Heart left ventricle (tissue), 16 donors: ENCODE results near the gene ZNF41. TPM values are rescaled to one million over a fixed set of nuclear protein-coding genes. Genes with fewer than 3 reads are reported as not detected.
"Not testable (repeated sequence)": the region's sequence is repeated elsewhere in the genome, so short reads cannot be mapped to it uniquely, and the experiment has no call there.

Experiments used
- ATAC-seq, 4 donors: fragments of 200-7000 bp; cut with Tn5 transposase; one replicate each; pipeline ENCODE4 v1.9.1; 2020 to 2022; ENCODE audit warnings: moderate library complexity in 4 of 4, mild to moderate bottlenecking in 3 of 4, moderate number of reproducible peaks in 1 of 4
- DNase-seq, 5 donors: peaks; one replicate each; pipeline ENCODE4 v3.0.0-alpha.2; 2020
- H3K27ac ChIP-seq, 12 donors: fragments of 200-600 bp; sonication (generic) in 4 of 12; one replicate each; pipeline versions ENCODE4 v1.5.0 to v1.8.0; 2016 to 2022; ENCODE audit warnings: mild to moderate bottlenecking in 2 of 12
- H3K27me3 ChIP-seq, 9 donors: fragments of 200-600 bp; sonication (generic) in 2 of 9; one replicate each; pipeline versions ENCODE4 v1.5.1 to v1.8.0; 2016 to 2022; ENCODE audit warnings: mild to moderate bottlenecking in 3 of 9
- H3K36me3 ChIP-seq, 9 donors: fragments of 200-600 bp; sonication (generic) in 2 of 9; one replicate each; pipeline versions ENCODE4 v1.5.0 to v1.8.0; 2018 to 2022; ENCODE audit warnings: mild to moderate bottlenecking in 2 of 9
- H3K4me1 ChIP-seq, 12 donors: fragments of 200-600 bp; sonication (generic) in 4 of 12; one replicate each; pipeline versions ENCODE4 v1.5.0 to v1.8.0; 2016 to 2022; ENCODE audit warnings: mild to moderate bottlenecking in 3 of 12
- H3K4me3 ChIP-seq, 12 donors: fragments of 200-600 bp; sonication (generic) in 4 of 12; one replicate each; pipeline versions ENCODE4 v1.5.0 to v1.8.0; 2017 to 2022; ENCODE audit warnings: mild to moderate bottlenecking in 9 of 12, moderate library complexity in 4 of 12
- H3K9me3 ChIP-seq, 12 donors: fragments of 200-600 bp; sonication (generic) in 4 of 12; one replicate each; pipeline versions ENCODE4 v1.5.0 to v1.8.0; 2016 to 2022; ENCODE audit warnings: mild to moderate bottlenecking in 1 of 12
- CTCF ChIP-seq, 12 donors: fragments of 200-600 bp; sonication (generic) in 4 of 12; IDR thresholded peaks; one replicate each; pipeline versions ENCODE4 v1.5.0 to v1.8.0; 2018 to 2022; ENCODE audit warnings: antibody characterized with exemption in 12 of 12, mild to moderate bottlenecking in 5 of 12
- POLR2A ChIP-seq, 2 donors: fragments of 450-650 bp; IDR thresholded peaks; one replicate each; pipeline ENCODE4 v1.6.1; 2017; ENCODE audit warnings: antibody characterized with exemption in 2 of 2, mild to moderate bottlenecking in 2 of 2, moderate library complexity in 2 of 2
- WGBS, 4 donors: extraction: QIAGEN DNeasy Blood & Tissue Kit in 2 of 4; methylation state at CpG; one replicate each; pipeline versions ENCODE4 v1.1.5 to v1.1.7; 2013 to 2018; 5-methylcytosine and 5-hydroxymethylcytosine counted together
- intact Hi-C, 10 donors: fragments of 100-400 bp; cut with DNase I; formaldehyde crosslinking; loops; one replicate each; pipeline versions ENCODE4 v1.11.1 to v1.14.2; 2022
- polyA plus RNA-seq, 2 donors: library from polyadenylated mRNA; stranded (reverse); fragments of 200-250 nt; gene quantifications; one replicate each; pipeline ENCODE4 v1.2.3, GENCODE V29; 2013
- total RNA-seq, 9 donors: library from RNA; depleted of rRNA in 2 of 9; stranded (reverse); fragments of >200 nt in 2 of 9; fragmentation: NEBNext Ultra II Directional in 3 of 9; extraction: Animal tissue kit (Norgen Biotek cat#: 25700) in 3 of 9; gene quantifications; one replicate each; pipeline versions ENCODE4 v1.1.0 to v1.2.4, GENCODE V29; 2016 to 2023
- donor health status: ischemic (EF 13 %, LVEDD 7.1; RV severe dilation, severe dysfunction).
- donor health status: healthy with polysubstance abuse.
- donor health status: DM: no; HTN: yes; CAD: no.
- donor health status: DM: no; HTN: no; CAD: no.
- donor health status: ischemic (EF 25% LVEDD 6.9; RV normal size, moderate dysfunction).
- donor health status: ischemic (EF 25% LVEDD 5.7; RV mildly dilated, moderate dysfunction).
- donor health status: healthy.
- donor health status: DM: yes; HTN: yes; CAD: no.
- donor health status: ischemic (EF 35%, LVEDD 5.7; RV mildly dilated, moderate dysfunction).
- donor health status: nonischemic (EF 11% LVEDD 7.7; RV severe dilation, severe dysfunction).
- donor health status: DM: yes; HTN: yes; CAD: no.
- donor health status: PGD.
- donor health status: ischemic (EF 29% LVEDD 5.4; RV normal size, mild dysfunction).
- donor health status: nonischemic (EF 23%, LVEDD 6.1; RV moderate dilation, normal function).

The ZNF41 gene
- total and polyA plus RNA-seq, 11 donors = 4.6 to 19.6 (median 13.0) TPM

GRCh38 chrX:47514533-47515235 is 31.7 kb upstream of the ZNF41 start:
- ATAC-seq (no peak), DNase-seq (no peak)
- Histone ChIP-seq H3K27me3 (peaks cover 0 to 8% (median 0%) of the 10 kb centered on the region in 9 donors), H3K36me3 (no peaks in the 10 kb centered on the region), H3K4me1 (peaks cover 0 to 4% (median 0%) of the 10 kb centered on the region in 12 donors), H3K27ac (no peak overlapping the region), H3K4me3 (no peak overlapping the region), H3K9me3 (no peaks in the 10 kb centered on the region)
- no peak for TF ChIP-seq POLR2A (IDR thresholded peaks at IDR 0.05)
- TF ChIP-seq CTCF (IDR thresholded peaks at IDR 0.05) = no peak
- 65 to 87% (median 79%) methylated on average over 7 of the region's 7 CpGs for WGBS, 4 donors
- intact Hi-C loops = no loop called here

- H3K4me1 ChIP-seq, DNase-seq, H3K27ac ChIP-seq, H3K27me3 ChIP-seq, H3K9me3 ChIP-seq, intact Hi-C loops, H3K36me3 ChIP-seq: not testable (repeated sequence)
- WGBS, 4 donors = 3 to 43% (median 16%) methylated on average over 13 to 46 of the region's 70 CpGs
- peak overlapping the region in 10 of 12 donors; percentile 22 to 48 (median 46) for H3K4me3 ChIP-seq
- peak in 3 of 4 donors; percentile 58 to 67 (median 65) for ATAC-seq
These were observed 30.3 kb upstream of the ZNF41 start for GRCh38 chrX:47513034-47513965.

GRCh38 chrX:47512383-47512782 is 29.4 kb upstream of the ZNF41 start:
- intact Hi-C loops, H3K36me3 ChIP-seq, H3K4me3 ChIP-seq, H3K9me3 ChIP-seq, H3K27ac ChIP-seq, H3K4me1 ChIP-seq, H3K27me3 ChIP-seq, DNase-seq, ATAC-seq: not testable (repeated sequence)
- 73 to 97% (median 82%) methylated on average over 4 to 6 of the region's 6 CpGs for WGBS, 4 donors

GRCh38 chrX:47507153-47507867 is 24.3 kb upstream of the ZNF41 start:
- H3K27me3 ChIP-seq = peaks cover 0 to 4% (median 0%) of the 10 kb centered on the region in 9 donors
- H3K9me3 ChIP-seq = no peaks in the 10 kb centered on the region
- intact Hi-C loops = no loop called here
- TF ChIP-seq POLR2A (IDR thresholded peaks at IDR 0.05) (no peak), CTCF (IDR thresholded peaks at IDR 0.05) (no peak)
- no peaks in the 10 kb centered on the region for H3K36me3 ChIP-seq
- H3K4me3 ChIP-seq = no peak overlapping the region
- DNase-seq (no peak), ATAC-seq (no peak)
- 49 to 88% (median 75%) methylated on average over 2 of the region's 2 CpGs for WGBS, 4 donors
- no peak overlapping the region for H3K27ac ChIP-seq
- no peaks in the 10 kb centered on the region for H3K4me1 ChIP-seq

- Histone ChIP-seq H3K4me1 (no peaks in the 10 kb centered on the region), H3K4me3 (no peak overlapping the region), H3K27me3 (peaks cover 0 to 9% (median 0%) of the 10 kb centered on the region in 9 donors), H3K9me3 (no peaks in the 10 kb centered on the region), H3K36me3 (no peaks in the 10 kb centered on the region), H3K27ac (no peak overlapping the region)
- no peak for ATAC-seq
- WGBS, 4 donors = 63 to 83% (median 79%) methylated on average over 5 of the region's 5 CpGs
- TF ChIP-seq POLR2A (IDR thresholded peaks at IDR 0.05) (no peak), CTCF (IDR thresholded peaks at IDR 0.05) (no peak)
- no peak for DNase-seq
- intact Hi-C loops = no loop called here
These were observed 20.1 kb upstream of the ZNF41 start for GRCh38 chrX:47503151-47503550.
